H1 (cell line): Measurements from ENCODE around the gene CD300LG. TPM values are rescaled to one million over a fixed set of nuclear protein-coding genes. Genes with fewer than 3 reads are reported as not detected.

Experiments used
- CTCF ChIA-PET: fragments of 300-600 bp; sonication (Branson Sonifier 250); formaldehyde crosslinking; loops from one replicate; lab custom pipeline; 2021; ENCODE audit not compliant: partially characterized antibody; lab: Charles Lee
- POLR2A ChIA-PET: fragments of 300-600 bp; sonication (Branson Sonifier 250); formaldehyde crosslinking; loops from one replicate; lab custom pipeline; 2021; ENCODE audit warnings: inconsistent platforms; ENCODE audit not compliant: partially characterized antibody; lab: Charles Lee
- DNase-seq, 2 experiments: peaks; one replicate each; pipeline versions ENCODE4 v3.0.0 to v3.0.0-alpha.2; 2010 to 2022; ENCODE audit warnings: low spot score in 2 of 2, low read depth in 1 of 2, mixed read lengths in 1 of 2
- FAIRE-seq: peaks from 2 replicates; lab custom pipeline; 2011; peaks lifted over from hg19 to GRCh38; lab: Jason Lieb, UNC
- H2AFZ ChIP-seq: 2 replicates; pipeline ENCODE4 v1.8.1; 2012; ENCODE audit warnings: low read length, inconsistent platforms
- H2AK5ac ChIP-seq: 2 replicates; pipeline ENCODE4 v1.6.1; 2013; ENCODE audit warnings: low read depth, low read length
- H2BK120ac ChIP-seq: replicated peaks from 2 replicates; pipeline ENCODE3; 2013; ENCODE audit warnings: low read depth, low read length, inconsistent platforms
- H2BK12ac ChIP-seq: 2 replicates; pipeline ENCODE4 v1.6.1; 2013; ENCODE audit warnings: low read depth, low read length
- H2BK15ac ChIP-seq: 2 replicates; pipeline ENCODE4 v1.6.1; 2013; ENCODE audit warnings: low read length
- H2BK20ac ChIP-seq: 2 replicates; pipeline ENCODE4 v1.6.1; 2013; ENCODE audit warnings: low read length
- H2BK5ac ChIP-seq: 2 replicates; pipeline ENCODE4 v1.6.1; 2013; ENCODE audit warnings: low read depth, low read length
- H3K14ac ChIP-seq: 2 replicates; pipeline ENCODE4 v1.6.1; 2013; ENCODE audit warnings: inconsistent platforms; ENCODE audit not compliant: insufficient read length
- H3K18ac ChIP-seq: 2 replicates; pipeline ENCODE4 v1.6.1; 2013; ENCODE audit warnings: low read length; ENCODE audit errors: extremely low read depth
- H3K23ac ChIP-seq: 2 replicates; pipeline ENCODE4 v1.6.1; 2013; ENCODE audit warnings: inconsistent platforms; ENCODE audit not compliant: insufficient read length
- H3K23me2 ChIP-seq: 2 replicates; pipeline ENCODE4 v1.6.1; 2013; ENCODE audit warnings: low read depth, low read length
- H3K27ac ChIP-seq: 2 replicates; pipeline ENCODE4 v1.6.1; 2011; ENCODE audit warnings: low read depth, low read length, inconsistent platforms
- H3K27me3 ChIP-seq, 4 experiments: replicated peaks in 1 of 4; 1 replicate in 1 of 4; 2 replicates in 3 of 4; pipeline versions ENCODE4 v1.6.1 to v1.8.1; 2011 to 2013; ENCODE audit warnings: low read length in 3 of 4, mild to moderate bottlenecking in 3 of 4, inconsistent platforms in 2 of 4, mixed read lengths in 2 of 4, moderate library complexity in 1 of 4; ENCODE audit not compliant: control insufficient read depth in 3 of 4, insufficient read depth in 3 of 4; ENCODE audit errors: extremely low read depth in 1 of 4
- H3K36me3 ChIP-seq, 4 experiments: 2 replicates each; pipeline versions ENCODE4 v1.6.1 to v1.8.1; 2011 to 2013; ENCODE audit warnings: mild to moderate bottlenecking in 4 of 4, low read length in 3 of 4, moderate library complexity in 2 of 4, control low read depth in 1 of 4, inconsistent platforms in 1 of 4; ENCODE audit not compliant: insufficient read depth in 4 of 4, control insufficient read depth in 2 of 4
- H3K4ac ChIP-seq: replicated peaks from 2 replicates; pipeline ENCODE3; 2013; ENCODE audit warnings: low read length, low read depth, mixed read lengths, inconsistent platforms; ENCODE audit not compliant: insufficient read length
- H3K4me1 ChIP-seq, 4 experiments: replicated peaks in 1 of 4; 1 replicate in 1 of 4; 2 replicates in 3 of 4; pipeline versions ENCODE4 v1.6.1 to v1.8.1; 2011 to 2013; ENCODE audit warnings: low read length in 3 of 4, inconsistent platforms in 2 of 4, mixed read lengths in 1 of 4; ENCODE audit not compliant: insufficient read depth in 4 of 4, control insufficient read depth in 3 of 4
- H3K4me2 ChIP-seq, 2 experiments: 2 replicates each; pipeline versions ENCODE4 v1.6.1 to v1.8.1; 2011 to 2013; ENCODE audit warnings: low read depth in 2 of 2, low read length in 2 of 2, control low read depth in 1 of 2, inconsistent platforms in 1 of 2, mild to moderate bottlenecking in 1 of 2; ENCODE audit not compliant: insufficient read depth in 1 of 2
- H3K4me3 ChIP-seq, 4 experiments: fragments of 200-600, 300-600 bp in 1 of 4; sonication (generic), shearing (Covaris generic), sonication (Bioruptor Twin) in 1 of 4; 2 replicates each; pipeline versions ENCODE4 v1.5.1 to v1.8.1; 2011 to 2016; ENCODE audit warnings: low read length in 4 of 4, low read depth in 3 of 4, control low read depth in 2 of 4, inconsistent platforms in 2 of 4, mild to moderate bottlenecking in 2 of 4, mixed read lengths in 1 of 4, moderate library complexity in 1 of 4; ENCODE audit not compliant: insufficient read depth in 2 of 4; ENCODE audit errors: extremely low read depth in 1 of 4
- H3K56ac ChIP-seq: replicated peaks from 2 replicates; pipeline ENCODE3; 2013; ENCODE audit warnings: low read depth, mild to moderate bottlenecking, mixed read lengths, low read length, inconsistent platforms; ENCODE audit not compliant: insufficient read length
- H3K79me1 ChIP-seq: 2 replicates; pipeline ENCODE4 v1.6.1; 2013; ENCODE audit warnings: low read depth, low read length, control low read depth
- H3K79me2 ChIP-seq, 2 experiments: 2 replicates each; pipeline versions ENCODE4 v1.6.1 to v1.8.1; 2012 to 2013; ENCODE audit warnings: low read length in 2 of 2, mild to moderate bottlenecking in 2 of 2, inconsistent platforms in 1 of 2; ENCODE audit not compliant: insufficient read depth in 2 of 2, control insufficient read depth in 1 of 2
- H3K9ac ChIP-seq, 4 experiments: replicated peaks in 1 of 4; 1 replicate in 1 of 4; 2 replicates in 3 of 4; pipeline versions ENCODE4 v1.6.1 to v1.8.1; 2011 to 2013; ENCODE audit warnings: low read depth in 3 of 4, low read length in 3 of 4, control low read depth in 2 of 4, mild to moderate bottlenecking in 2 of 4, moderate library complexity in 2 of 4, inconsistent platforms in 1 of 4; ENCODE audit errors: extremely low read depth in 1 of 4
- H3K9me3 ChIP-seq, 2 experiments: 2 replicates each; pipeline versions ENCODE4 v1.6.1 to v1.8.1; 2012 to 2013; ENCODE audit warnings: mild to moderate bottlenecking in 2 of 2, moderate library complexity in 2 of 2, control low read depth in 1 of 2, inconsistent platforms in 1 of 2, low read depth in 1 of 2, low read length in 1 of 2, mixed read lengths in 1 of 2; ENCODE audit not compliant: insufficient read depth in 2 of 2
- H4K20me1 ChIP-seq, 2 experiments: replicated peaks in 1 of 2; 2 replicates each; pipeline versions ENCODE3 to v1.8.1; 2011 to 2013; ENCODE audit warnings: inconsistent platforms in 2 of 2, low read length in 2 of 2, mild to moderate bottlenecking in 1 of 2; ENCODE audit not compliant: insufficient read depth in 2 of 2, control insufficient read depth in 1 of 2
- H4K5ac ChIP-seq: 2 replicates; pipeline ENCODE4 v1.6.1; 2013; ENCODE audit warnings: low read length, low read depth, mixed read lengths, inconsistent platforms; ENCODE audit not compliant: insufficient read length
- H4K8ac ChIP-seq: 2 replicates; pipeline ENCODE4 v1.8.0; 2013; ENCODE audit warnings: mild to moderate bottlenecking, moderate library complexity, low read length, inconsistent platforms; ENCODE audit not compliant: insufficient read depth; ENCODE audit errors: extremely low read depth
- H4K91ac ChIP-seq: replicated peaks from 2 replicates; pipeline ENCODE3; 2013; ENCODE audit warnings: low read length, mixed read lengths, inconsistent platforms; ENCODE audit not compliant: insufficient read length
- BACH1 ChIP-seq: IDR thresholded peaks from 2 replicates; pipeline ENCODE4 v1.6.1; 2012; ENCODE audit warnings: low read length, improper control_type of control experiment
- FOSL1 ChIP-seq: IDR thresholded peaks from 2 replicates; pipeline ENCODE4 v1.6.1; 2011; ENCODE audit warnings: mild to moderate bottlenecking, low read depth, low read length, moderate library complexity; ENCODE audit not compliant: insufficient read depth
- KDM5A ChIP-seq: fragments of 200-600 bp; IDR thresholded peaks from 2 replicates; pipeline ENCODE4 v1.7.1; 2012; ENCODE audit warnings: mild to moderate bottlenecking, low read length, inconsistent platforms, mixed read lengths
- NANOG ChIP-seq: IDR thresholded peaks from 2 replicates; pipeline ENCODE4 v1.6.1; 2011; ENCODE audit warnings: low read length, low read depth, mild to moderate bottlenecking, inconsistent platforms; ENCODE audit not compliant: insufficient read depth, poor library complexity, severe bottlenecking
- POLR2AphosphoS5 ChIP-seq: IDR thresholded peaks from 2 replicates; pipeline ENCODE4 v1.6.1; 2011; ENCODE audit warnings: low read depth, low read length
- POU5F1 ChIP-seq: IDR thresholded peaks from 2 replicates; pipeline ENCODE4 v1.6.1; 2011; ENCODE audit warnings: low read depth, mild to moderate bottlenecking, low read length, moderate library complexity
- SP2 ChIP-seq: IDR thresholded peaks from 2 replicates; pipeline ENCODE4 v1.6.1; 2012; ENCODE audit warnings: mild to moderate bottlenecking, low read length, inconsistent platforms
- SRF ChIP-seq: IDR thresholded peaks from 2 replicates; pipeline ENCODE4 v1.6.1; 2011; ENCODE audit warnings: mild to moderate bottlenecking, low read depth, low read length, moderate library complexity
- YY1 ChIP-seq: IDR thresholded peaks from 2 replicates; pipeline ENCODE4 v1.6.1; 2011; ENCODE audit warnings: low read depth, mild to moderate bottlenecking, low read length
- ZNF274 ChIP-seq: IDR thresholded peaks from 2 replicates; pipeline ENCODE4 v1.7.0; 2012; ENCODE audit warnings: low read length, borderline replicate concordance; ENCODE audit errors: extremely low read depth
- WGBS, 2 experiments: shearing (Covaris generic) in 1 of 2; methylation state at CpG; one replicate each; pipeline versions ENCODE4 v1.1.6 to v1.1.7; 2013 to 2015; ENCODE audit warnings: low lambda C conversion rate in 2 of 2, mixed read lengths in 2 of 2, inconsistent platforms in 1 of 2, low coverage in 1 of 2, missing lambda C conversion rate in 1 of 2; ENCODE audit not compliant: insufficient replicate concordance in 2 of 2, insufficient coverage in 1 of 2, insufficient read length in 1 of 2; ENCODE audit errors: extremely low coverage in 1 of 2, missing lambda C conversion rate in 1 of 2; 5-methylcytosine and 5-hydroxymethylcytosine counted together
- polyA plus RNA-seq, 7 experiments: library from polyadenylated mRNA; depleted of rRNA in 3 of 7; stranded (reverse) in 5 of 7; unstranded in 2 of 7; fragments of >200 nt in 5 of 7; fragments of 200-250 nt in 2 of 7; gene quantifications; 1 replicate in 5 of 7; 2 replicates in 1 of 7; 4 replicates in 1 of 7; pipeline versions ENCODE4 v1.2.1 to v1.2.3, GENCODE V29; 2011 to 2013; ENCODE audit warnings: missing spikeins in 2 of 7, mixed read lengths in 2 of 7
- total RNA-seq: library from RNA; stranded (reverse); fragmentation: NEBNext Ultra II Directional; extraction: Animal tissue kit (Norgen Biotek cat#: 25700); gene quantifications from 2 replicates; pipeline ENCODE4 v1.2.1, GENCODE V29; 2021

The CD300LG gene
- total and polyA plus RNA-seq, 2 of the 8 experiments (the other 6 are each of a cell fraction or from before 2014, with no cell fraction given) = 0.06 TPM; not detected in 1

DNA sequence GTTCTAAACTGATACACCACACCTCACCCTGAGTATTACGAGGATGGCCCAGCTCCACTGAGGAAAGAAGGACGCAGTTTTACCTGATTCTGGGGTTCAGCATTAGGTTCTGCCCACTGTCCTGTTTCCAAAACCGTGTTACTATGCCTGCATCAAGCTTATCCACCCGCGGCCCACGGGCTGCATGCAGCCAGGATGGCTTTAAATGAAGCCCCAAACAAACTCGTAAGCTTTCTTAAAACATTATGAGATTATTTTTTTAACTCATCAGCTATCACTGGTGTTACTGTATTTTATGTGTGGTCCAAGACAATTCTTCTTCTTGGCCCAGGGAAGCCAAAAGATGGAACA is 4.0 kb upstream of the CD300LG start:
- H3K79me2 ChIP-seq = no peaks in the 10 kb centered on the region
- H3K9me3 ChIP-seq = no peaks in the 10 kb centered on the region
- no peak overlapping the region for H2AFZ ChIP-seq
- POLR2A ChIA-PET = no interaction called here
- no peak for TF ChIP-seq ZNF274
- no peak for TF ChIP-seq POU5F1
- TF ChIP-seq POLR2AphosphoS5 = no peak
- no peak for TF ChIP-seq KDM5A
- no peak for TF ChIP-seq BACH1
- no peak for TF ChIP-seq YY1
- TF ChIP-seq SRF = no peak
- no peak for TF ChIP-seq NANOG
- no peak for TF ChIP-seq SP2
- TF ChIP-seq FOSL1 = no peak
- peaks cover 0 to 5% (median 1%) of the 10 kb centered on the region in 4 experiments; a peak in 2 of 7 replicates for H3K4me1 ChIP-seq
- H4K5ac ChIP-seq = no peak overlapping the region
- no peak overlapping the region for H2BK5ac ChIP-seq
- H2BK20ac ChIP-seq = no peak overlapping the region
- CTCF ChIA-PET = interaction anchor here (1.0 to 2.8 kb wide), 7 partner anchors 10 to 148 kb away, joined by 4 to 10 read pairs (median 6); no protein-coding TSS in a partner anchor
- no peak for DNase-seq
- H3K4me2 ChIP-seq = no peak overlapping the region
- no peak overlapping the region for H2BK120ac ChIP-seq
- H4K91ac ChIP-seq = no peak overlapping the region
- H3K27ac ChIP-seq = no peak overlapping the region
- no peak overlapping the region for H3K23ac ChIP-seq
- H2AK5ac ChIP-seq = no peak overlapping the region
- H3K23me2 ChIP-seq = no peaks in the 10 kb centered on the region
- no peaks in the 10 kb centered on the region for H3K36me3 ChIP-seq
- H3K27me3 ChIP-seq = peaks cover 0 to 3% (median under 1%) of the 10 kb centered on the region in 4 experiments; a peak in 3 of 7 replicates
- H3K4me3 ChIP-seq = no peak overlapping the region
- no peak for FAIRE-seq
- no peak overlapping the region for H3K56ac ChIP-seq
- no peak overlapping the region for H2BK12ac ChIP-seq
- no peaks in the 10 kb centered on the region for H3K79me1 ChIP-seq
- H2BK15ac ChIP-seq = no peak overlapping the region
- no peak overlapping the region for H3K9ac ChIP-seq
- H3K4ac ChIP-seq = no peak overlapping the region
- no peak overlapping the region for H3K14ac ChIP-seq
- H4K20me1 ChIP-seq = no peaks in the 10 kb centered on the region
- no peak overlapping the region for H4K8ac ChIP-seq
- no peak overlapping the region for H3K18ac ChIP-seq
- WGBS, 2 experiments = 84% methylated on average over 7 of the region's 7 CpGs; no CpG with 5 or more reads in 1 of the 2 experiments
